Measurements from ENCODE around the gene MVD.

Gene MVD

DNA sequence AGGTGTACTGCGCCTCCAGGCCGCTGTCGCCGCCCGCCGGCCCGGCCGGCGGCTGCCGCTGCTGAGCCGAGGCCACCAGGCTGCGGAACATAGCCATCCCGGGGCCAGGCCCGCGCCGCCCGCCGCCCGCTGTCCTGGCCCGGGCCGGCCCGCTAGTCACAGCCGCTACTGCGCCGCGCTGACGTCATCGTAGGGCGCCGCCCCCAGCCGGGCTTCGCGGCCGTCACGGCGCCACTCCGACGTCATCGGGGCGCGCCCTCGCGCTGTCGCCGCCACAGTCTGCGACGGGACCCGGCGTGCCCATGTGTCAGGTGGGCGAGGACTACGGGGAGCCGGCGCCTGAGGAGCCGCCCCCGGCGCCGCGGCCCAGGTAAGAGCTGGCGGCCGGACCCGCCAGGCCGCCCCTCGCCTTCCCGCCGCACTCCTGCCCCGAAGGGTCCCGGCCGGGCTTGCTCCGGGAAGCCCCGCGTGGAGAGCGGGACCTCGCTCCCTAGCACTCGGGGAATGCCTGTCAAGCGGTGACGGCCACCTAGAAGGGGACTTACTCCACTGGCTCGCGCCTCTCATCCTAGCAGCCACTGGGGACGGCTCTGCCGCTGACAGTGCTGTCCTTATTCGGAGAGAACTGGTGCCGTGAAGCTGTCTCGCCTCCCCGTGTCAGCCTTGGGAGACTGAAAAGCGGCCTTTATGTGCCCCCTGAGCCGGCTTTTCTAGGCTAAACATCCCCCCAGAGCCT is 43.5 kb upstream of the MVD start, which contains the start of the genes CTU2 and RNF166:
TSS of gene CTU2 (plus strand) at position 275 of the 736 bp plus-strand sequence. CDS start at position 303, 28 bp downstream.
TSS of gene RNF166 (minus strand) at position 180 of the 736 bp plus-strand sequence. CDS start at position 97, 83 bp downstream.
- DNase-seq (ENCODE audit: low read depth), result no peak
- TF ChIP-seq, protein P1, sequence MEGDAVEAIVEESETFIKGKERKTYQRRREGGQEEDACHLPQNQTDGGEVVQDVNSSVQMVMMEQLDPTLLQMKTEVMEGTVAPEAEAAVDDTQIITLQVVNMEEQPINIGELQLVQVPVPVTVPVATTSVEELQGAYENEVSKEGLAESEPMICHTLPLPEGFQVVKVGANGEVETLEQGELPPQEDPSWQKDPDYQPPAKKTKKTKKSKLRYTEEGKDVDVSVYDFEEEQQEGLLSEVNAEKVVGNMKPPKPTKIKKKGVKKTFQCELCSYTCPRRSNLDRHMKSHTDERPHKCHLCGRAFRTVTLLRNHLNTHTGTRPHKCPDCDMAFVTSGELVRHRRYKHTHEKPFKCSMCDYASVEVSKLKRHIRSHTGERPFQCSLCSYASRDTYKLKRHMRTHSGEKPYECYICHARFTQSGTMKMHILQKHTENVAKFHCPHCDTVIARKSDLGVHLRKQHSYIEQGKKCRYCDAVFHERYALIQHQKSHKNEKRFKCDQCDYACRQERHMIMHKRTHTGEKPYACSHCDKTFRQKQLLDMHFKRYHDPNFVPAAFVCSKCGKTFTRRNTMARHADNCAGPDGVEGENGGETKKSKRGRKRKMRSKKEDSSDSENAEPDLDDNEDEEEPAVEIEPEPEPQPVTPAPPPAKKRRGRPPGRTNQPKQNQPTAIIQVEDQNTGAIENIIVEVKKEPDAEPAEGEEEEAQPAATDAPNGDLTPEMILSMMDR (IDR thresholded peaks at IDR 0.05; ENCODE audit: low read depth, low read length, missing control alignments), result no peak
- peak within 1 kb of the TSS; percentile 62 for H3K4me3 ChIP-seq (ENCODE audit: low read depth, low read length)

DNA sequence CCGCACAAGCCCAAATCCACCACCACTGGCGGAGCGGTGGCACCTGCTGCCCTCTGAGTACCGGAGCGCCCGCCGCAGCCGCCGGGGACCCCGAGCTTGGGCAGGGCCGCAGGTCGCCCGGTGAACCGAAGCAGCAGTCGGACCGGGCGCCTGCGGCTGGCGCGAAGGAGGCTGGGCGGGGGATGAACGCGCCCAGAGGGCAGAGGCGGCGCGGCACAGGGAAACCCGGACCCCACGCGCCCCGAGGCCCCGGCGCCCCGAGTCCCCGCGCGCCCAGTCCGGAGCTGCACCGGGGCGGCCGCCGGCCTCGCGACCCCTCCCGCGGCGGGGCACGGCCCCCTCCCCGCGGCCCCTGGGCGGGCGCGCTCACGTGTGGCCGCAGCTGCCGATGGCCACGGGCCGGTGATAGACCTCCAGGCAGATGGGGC is 42.9 kb upstream of the MVD start:
- TF ChIP-seq, protein P1 (IDR thresholded peaks at IDR 0.05; ENCODE audit: low read depth, low read length, missing control alignments), result no peak
- DNase-seq (ENCODE audit: low read depth), result no peak

DNA sequence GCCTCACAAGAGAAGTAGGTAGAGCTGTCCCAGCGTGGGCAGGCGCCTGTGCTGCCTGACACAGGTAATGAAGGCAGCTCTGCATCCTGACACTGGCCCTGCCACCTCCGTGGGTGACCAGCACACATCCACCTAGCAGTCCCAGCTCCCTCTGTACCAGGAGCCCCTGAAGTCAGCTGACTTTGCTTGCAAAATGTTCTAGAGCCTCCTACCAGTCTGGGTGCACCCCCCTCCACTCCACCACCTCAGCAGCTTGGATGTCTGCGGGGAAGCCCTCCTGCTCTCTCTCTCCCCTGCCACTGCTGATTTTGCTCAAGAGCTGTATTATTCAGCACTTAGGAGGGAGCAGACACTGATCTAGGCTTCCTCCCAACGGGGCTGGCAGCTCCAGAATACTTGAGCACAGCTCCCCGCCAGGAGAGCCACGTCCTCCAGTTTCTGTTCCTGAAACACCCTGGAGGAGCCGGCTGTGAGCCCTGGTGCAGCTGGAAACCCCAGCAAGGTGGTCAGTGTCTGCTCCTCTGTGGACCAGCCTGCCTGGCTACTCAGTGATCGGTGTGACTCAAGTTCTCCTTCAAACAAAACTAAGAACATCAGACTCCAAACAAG is 42.3 kb upstream of the MVD start:
- TF ChIP-seq, protein P1 (IDR thresholded peaks at IDR 0.05; ENCODE audit: low read depth, low read length, missing control alignments), result no peak
- H3K4me3 ChIP-seq (ENCODE audit: low read depth, low read length), result peak overlapping the region; percentile 62
- no peak for DNase-seq (ENCODE audit: low read depth)

More for the DNA sequence above, 42.9 kb upstream of the MVD start:
- H3K4me3 ChIP-seq (ENCODE audit: low read depth, low read length), result peak overlapping the region; percentile 62

DNA sequence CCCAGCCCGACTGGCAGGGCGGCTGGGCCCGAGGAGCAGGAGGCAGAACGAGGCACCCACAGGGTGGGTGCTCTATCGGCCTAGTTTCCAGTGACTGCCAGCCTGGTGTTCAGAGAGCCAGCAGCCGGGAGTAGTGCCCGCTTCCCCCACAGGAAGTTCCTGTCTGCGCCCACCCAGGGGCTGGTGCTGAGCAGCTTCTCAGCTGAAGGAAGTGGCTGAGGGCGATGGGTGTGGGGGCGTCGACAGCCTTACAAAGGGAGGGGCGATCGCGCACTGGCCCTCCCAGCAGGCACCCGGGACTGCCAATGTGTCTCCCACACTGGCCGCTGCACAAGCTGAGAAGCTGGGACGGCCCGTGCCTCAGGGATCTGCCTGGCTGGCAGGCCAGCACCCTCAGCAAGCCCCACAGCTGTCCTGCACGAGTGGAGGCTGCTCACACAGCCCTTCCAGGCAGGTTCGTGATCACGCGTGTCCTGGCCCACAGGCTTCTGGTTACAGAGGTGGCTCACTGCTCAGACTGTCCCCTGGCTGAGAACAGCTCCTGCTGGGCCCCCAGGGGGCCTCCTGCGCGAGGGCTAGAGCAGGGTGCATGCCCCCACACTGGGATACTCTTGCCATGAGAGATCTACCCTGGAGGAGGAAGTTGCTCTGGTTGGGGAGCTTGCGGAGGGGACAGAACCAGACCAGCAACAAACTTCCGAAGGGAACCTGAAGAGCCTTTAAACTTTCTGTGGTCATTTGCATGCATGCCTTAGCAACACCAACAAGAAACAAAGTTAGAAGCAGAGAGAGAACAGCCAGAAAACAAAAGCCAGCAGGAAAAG is 40.8 kb upstream of the MVD start:
- TF ChIP-seq, protein P1 (IDR thresholded peaks at IDR 0.05; ENCODE audit: low read depth, low read length, missing control alignments), result no peak
- DNase-seq (ENCODE audit: low read depth), result no peak
- peak overlapping the region; percentile 23 for H3K4me3 ChIP-seq (ENCODE audit: low read depth, low read length)

DNA sequence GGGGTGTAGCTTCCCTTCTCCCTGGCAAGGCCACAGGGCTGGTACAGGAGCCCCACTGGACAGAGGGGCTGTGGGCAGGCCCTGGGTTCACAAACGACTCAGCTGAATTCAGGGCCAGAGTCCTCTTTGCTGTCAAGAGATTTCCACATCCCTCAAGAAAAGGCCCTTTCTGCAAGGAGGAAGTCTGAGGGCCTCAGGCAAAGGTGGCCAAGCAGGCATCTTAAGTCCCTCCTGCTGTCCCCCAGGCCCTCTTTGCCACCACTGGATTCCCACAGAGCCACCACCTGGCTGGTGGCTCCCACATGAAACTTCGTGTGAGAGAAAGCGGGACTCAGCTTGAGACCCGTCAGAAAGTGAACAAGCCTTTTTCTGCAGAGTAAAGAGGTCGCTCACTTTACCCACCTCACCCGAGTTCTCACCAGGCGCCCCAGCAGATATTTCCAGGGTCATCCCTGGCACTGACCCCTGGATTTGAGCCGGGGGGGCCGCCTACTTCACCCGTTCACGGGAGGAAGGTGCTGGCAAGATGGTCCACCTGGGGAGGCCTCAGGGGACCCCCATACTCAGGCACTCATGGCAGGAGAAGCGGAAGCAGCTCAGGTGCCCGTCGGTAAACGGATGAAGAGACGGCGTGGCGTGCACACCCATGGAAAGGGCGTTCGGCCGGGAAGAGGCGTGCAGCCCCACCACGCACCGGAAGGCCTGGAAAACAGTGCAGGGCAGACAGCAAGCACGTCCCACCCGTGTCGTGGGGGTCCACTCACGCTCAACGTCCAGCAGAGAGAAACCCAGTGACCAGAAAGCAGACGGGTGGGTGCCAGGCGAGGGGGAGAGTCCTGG is 39.7 kb upstream of the MVD start:
- H3K4me3 ChIP-seq (ENCODE audit: low read depth, low read length), result no peak overlapping the region
- TF ChIP-seq, protein P1 (IDR thresholded peaks at IDR 0.05; ENCODE audit: low read depth, low read length, missing control alignments), result no peak
- no peak for DNase-seq (ENCODE audit: low read depth)
